SH-SY5Y (cell line): Measurements from ENCODE around the gene PWWP2B.

Experiments used
- GATA2 ChIP-seq: IDR thresholded peaks from 2 replicates; pipeline ENCODE4 v1.6.1; 2011; ENCODE audit warnings: mild to moderate bottlenecking, low read depth, low read length
- GATA3 ChIP-seq: IDR thresholded peaks from 2 replicates; pipeline ENCODE4 v1.6.1; 2011; ENCODE audit warnings: low read depth, mild to moderate bottlenecking, low read length, moderate library complexity

The PWWP2B gene

GRCh38 chr10:132397036-132397541 is at the start of gene PWWP2B:
Gene PWWP2B, plus strand, starts transcription at chr10:132397200. Its CDS starts 27 bp downstream, at chr10:132397227.
- no peak for TF ChIP-seq GATA3
- no peak for TF ChIP-seq GATA2

- TF ChIP-seq GATA2 (no peak), GATA3 (no peak)
These were observed 49.6 kb upstream of the PWWP2B start for GRCh38 chr10:132347211-132347930.

- TF ChIP-seq GATA2: no peak
- TF ChIP-seq GATA3: no peak
These were observed 49.1 kb upstream of the PWWP2B start for GRCh38 chr10:132347931-132348267.

GRCh38 chr10:132349766-132350165 is 47.2 kb upstream of the PWWP2B start:
- TF ChIP-seq GATA3: no peak
- TF ChIP-seq GATA2: no peak

GRCh38 chr10:132350391-132350790 is 46.6 kb upstream of the PWWP2B start:
- no peak for TF ChIP-seq GATA2
- TF ChIP-seq GATA3: no peak

GRCh38 chr10:132350946-132351345 is 46.1 kb upstream of the PWWP2B start:
- no peak for TF ChIP-seq GATA3
- no peak for TF ChIP-seq GATA2

- TF ChIP-seq GATA2 (no peak), GATA3 (no peak)
These were observed 45.4 kb upstream of the PWWP2B start for GRCh38 chr10:132351611-132352010.

- TF ChIP-seq GATA2 (no peak), GATA3 (no peak)
These were observed 43.3 kb upstream of the PWWP2B start for GRCh38 chr10:132353456-132354355.

GRCh38 chr10:132354356-132355094 is 42.5 kb upstream of the PWWP2B start:
- TF ChIP-seq GATA3 (no peak), GATA2 (no peak)

- TF ChIP-seq GATA2 (no peak), GATA3 (no peak)
These were observed 41.7 kb upstream of the PWWP2B start for GRCh38 chr10:132355297-132355696.

- no peak for TF ChIP-seq GATA2
- no peak for TF ChIP-seq GATA3
These were observed 41.2 kb upstream of the PWWP2B start for GRCh38 chr10:132355754-132356153.

- TF ChIP-seq GATA3: no peak
- TF ChIP-seq GATA2: no peak
These were observed 40.3 kb upstream of the PWWP2B start for GRCh38 chr10:132356621-132357195.

GRCh38 chr10:132357286-132358058 is 39.5 kb upstream of the PWWP2B start:
- TF ChIP-seq GATA3: no peak
